ENCODE measurements around the gene SIVA1. TPM values are rescaled to one million over a fixed set of nuclear protein-coding genes. Genes with fewer than 3 reads are reported as not detected.

The SIVA1 gene
- total RNA-seq, 2 experiments from 2014 or later, result 137 to 147 TPM

- H3K27ac Mint-ChIP-seq, result peak overlapping the region; percentile 54
- no peak overlapping the region for H3K4me3 Mint-ChIP-seq
- no peaks in the 10 kb centered on the region for H3K4me1 Mint-ChIP-seq
- DNase-seq, result no peak
- peaks cover 5% of the 10 kb centered on the region for H3K36me3 Mint-ChIP-seq
- no peaks in the 10 kb centered on the region for H3K27me3 Mint-ChIP-seq
- no peaks in the 10 kb centered on the region for H3K9me3 Mint-ChIP-seq
Measured at GRCh38 chr14:104776961-104777807, 24.2 kb downstream of the SIVA1 start.

GRCh38 chr14:104777808-104778249 is 24.9 kb downstream of the SIVA1 start:
- H3K27ac Mint-ChIP-seq, result no peak overlapping the region
- H3K9me3 Mint-ChIP-seq, result no peaks in the 10 kb centered on the region
- DNase-seq, result no peak
- H3K4me3 Mint-ChIP-seq, result no peak overlapping the region
- H3K36me3 Mint-ChIP-seq, result peaks cover 5% of the 10 kb centered on the region
- H3K27me3 Mint-ChIP-seq, result no peaks in the 10 kb centered on the region
- no peaks in the 10 kb centered on the region for H3K4me1 Mint-ChIP-seq

DNA sequence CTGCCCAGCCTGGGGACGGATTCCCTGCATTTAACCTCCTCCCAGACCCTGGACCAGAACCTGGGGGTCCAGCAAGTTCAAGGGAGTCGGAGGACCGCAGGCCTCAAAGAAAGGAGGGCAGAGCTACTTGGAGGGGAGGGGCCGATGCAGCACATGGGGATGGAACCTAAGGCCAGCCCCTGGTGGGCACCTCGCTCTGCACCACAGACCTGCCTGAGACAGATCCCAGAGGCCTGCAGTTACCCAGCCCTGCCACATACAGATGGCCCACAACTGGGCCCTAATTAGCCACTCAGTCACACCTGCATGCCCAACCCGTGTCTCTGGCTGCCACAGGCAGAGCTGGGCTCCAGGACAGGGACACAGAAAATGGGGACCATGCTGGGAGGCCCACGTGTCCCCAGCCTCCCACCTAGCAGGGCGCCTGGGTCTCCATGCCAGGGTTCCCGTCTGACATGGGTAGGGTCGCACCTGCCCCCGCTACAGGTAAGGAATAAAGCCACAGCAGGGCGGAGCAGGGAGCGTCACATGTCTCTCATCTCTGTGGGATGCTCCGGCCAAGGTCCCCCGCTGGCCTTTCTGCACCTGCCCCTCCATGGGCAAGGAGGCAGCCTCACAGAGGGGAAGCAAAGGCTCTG is 25.9 kb downstream of the SIVA1 start:
- Mint-ChIP-seq H3K9me3 (no peaks in the 10 kb centered on the region), H3K27me3 (no peaks in the 10 kb centered on the region), H3K4me3 (no peak overlapping the region), H3K36me3 (peaks cover 5% of the 10 kb centered on the region), H3K27ac (no peak overlapping the region), H3K4me1 (no peaks in the 10 kb centered on the region)
- DNase-seq, result no peak

GRCh38 chr14:104779776-104780512 is 27.0 kb downstream of the SIVA1 start:
- no peaks in the 10 kb centered on the region for H3K9me3 Mint-ChIP-seq
- no peaks in the 10 kb centered on the region for H3K27me3 Mint-ChIP-seq
- DNase-seq, result no peak
- H3K27ac Mint-ChIP-seq, result no peak overlapping the region
- peaks cover 5% of the 10 kb centered on the region for H3K36me3 Mint-ChIP-seq
- no peaks in the 10 kb centered on the region for H3K4me1 Mint-ChIP-seq
- no peak overlapping the region for H3K4me3 Mint-ChIP-seq

DNA sequence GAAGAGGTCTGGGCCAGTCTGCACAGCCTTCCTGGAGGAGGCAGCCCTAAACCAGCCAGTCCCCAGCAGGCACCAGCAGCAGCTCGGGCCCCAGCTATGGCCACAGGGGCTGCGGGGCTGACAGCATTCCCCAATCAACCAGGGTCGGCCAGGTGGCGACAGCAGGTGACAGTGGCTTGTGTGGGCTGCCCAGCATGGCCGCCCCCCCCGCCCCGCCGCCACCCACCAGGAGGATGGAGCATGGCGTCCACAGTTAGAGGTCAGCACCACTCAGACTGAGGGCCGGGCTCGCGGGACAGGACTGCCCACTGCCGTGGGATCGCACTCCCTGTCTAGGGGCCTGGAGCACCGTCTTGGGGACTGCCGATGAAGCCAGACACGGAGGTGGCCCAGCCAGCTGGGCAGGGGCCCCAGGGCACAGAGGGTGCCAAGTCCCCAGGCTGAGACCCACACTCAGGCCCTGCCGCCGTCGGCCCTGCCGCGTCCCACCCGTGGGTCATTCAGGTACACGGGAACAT is 27.6 kb downstream of the SIVA1 start:
- Mint-ChIP-seq H3K9me3 (no peaks in the 10 kb centered on the region), H3K27ac (no peak overlapping the region), H3K36me3 (peaks cover 3% of the 10 kb centered on the region), H3K4me1 (no peaks in the 10 kb centered on the region), H3K27me3 (no peaks in the 10 kb centered on the region), H3K4me3 (no peak overlapping the region)
- no peak for DNase-seq

DNA sequence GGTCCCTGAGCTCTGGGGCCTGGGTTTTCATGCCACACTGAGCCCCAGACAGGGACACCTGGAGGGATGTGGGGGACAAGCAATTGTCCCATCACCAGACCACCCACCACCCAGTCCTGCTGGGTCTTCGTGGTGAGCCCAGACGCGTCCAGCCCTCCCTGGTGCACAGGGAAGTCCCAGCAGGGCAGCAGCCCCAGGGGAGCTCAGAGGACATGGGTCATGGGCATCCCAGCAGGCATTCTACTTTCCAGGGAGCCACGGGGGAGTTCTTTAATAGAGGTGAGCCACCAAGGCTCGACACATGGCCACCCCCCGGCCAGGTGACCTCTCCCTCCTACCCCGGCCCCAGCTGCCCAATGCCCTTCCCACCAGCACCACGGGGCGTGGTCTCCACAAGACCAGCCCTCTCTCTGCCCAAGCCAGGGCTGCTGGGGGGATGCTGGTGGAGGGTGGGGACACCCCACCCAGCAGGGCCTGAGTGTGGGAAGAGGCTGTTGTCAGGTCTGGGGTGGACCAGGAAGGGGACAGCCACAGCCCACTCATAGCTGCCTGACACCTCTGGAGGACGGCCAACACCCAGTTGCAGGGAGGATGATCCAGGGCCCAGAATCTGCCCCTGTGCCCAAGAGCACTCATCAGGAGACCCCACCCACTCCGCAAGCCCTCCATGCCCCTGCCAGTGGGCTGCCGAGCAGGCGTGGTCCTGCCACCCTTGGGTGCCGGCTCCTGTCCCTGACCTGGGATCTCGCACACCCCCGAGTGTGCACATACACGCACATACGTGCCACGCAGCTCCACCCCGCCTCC is 28.5 kb downstream of the SIVA1 start:
- Mint-ChIP-seq H3K4me1 (peaks cover 2% of the 10 kb centered on the region), H3K36me3 (peaks cover 3% of the 10 kb centered on the region), H3K4me3 (no peak overlapping the region), H3K27ac (no peak overlapping the region), H3K27me3 (no peaks in the 10 kb centered on the region), H3K9me3 (no peaks in the 10 kb centered on the region)
- DNase-seq, result no peak

DNA sequence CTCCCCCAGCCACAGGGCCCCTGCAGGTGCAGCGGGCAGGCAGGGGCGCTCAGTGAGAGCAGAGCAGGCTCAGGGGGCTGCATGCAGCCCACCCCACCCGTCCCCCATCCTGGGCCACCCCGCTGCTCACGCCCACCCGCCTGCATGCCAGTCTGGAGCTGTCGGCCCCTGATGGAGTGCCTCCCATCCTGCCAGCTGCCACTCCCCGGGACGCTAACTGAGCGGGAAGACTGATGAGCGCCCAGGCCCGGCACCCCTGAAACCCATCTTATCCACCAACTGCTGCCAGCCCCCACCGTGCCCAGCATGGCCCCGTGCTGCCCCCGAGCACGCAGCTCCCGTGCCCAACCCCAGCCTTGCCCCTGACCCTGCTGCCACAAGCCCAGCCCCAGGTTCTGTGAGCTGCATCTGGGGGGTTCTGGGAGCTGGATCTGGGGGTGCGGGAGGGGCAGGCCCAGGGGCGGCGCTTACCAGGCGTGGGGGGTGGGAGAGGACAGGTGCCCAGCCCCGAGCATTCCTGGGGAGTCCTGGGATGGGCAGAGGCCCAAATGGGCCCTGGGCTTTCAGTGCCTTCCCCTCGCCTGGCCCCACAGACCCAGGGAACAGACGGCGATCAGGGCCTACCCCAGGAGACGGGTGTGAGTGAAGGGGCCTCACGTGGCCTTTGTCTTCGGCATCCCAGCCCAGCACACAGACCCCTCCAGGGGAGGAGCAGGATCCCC is 29.3 kb downstream of the SIVA1 start:
- H3K4me1 Mint-ChIP-seq, result peaks cover 4% of the 10 kb centered on the region
- H3K27ac Mint-ChIP-seq, result no peak overlapping the region
- no peaks in the 10 kb centered on the region for H3K9me3 Mint-ChIP-seq
- H3K27me3 Mint-ChIP-seq, result no peaks in the 10 kb centered on the region
- no peak overlapping the region for H3K4me3 Mint-ChIP-seq
- no peaks in the 10 kb centered on the region for H3K36me3 Mint-ChIP-seq
- no peak for DNase-seq

DNA sequence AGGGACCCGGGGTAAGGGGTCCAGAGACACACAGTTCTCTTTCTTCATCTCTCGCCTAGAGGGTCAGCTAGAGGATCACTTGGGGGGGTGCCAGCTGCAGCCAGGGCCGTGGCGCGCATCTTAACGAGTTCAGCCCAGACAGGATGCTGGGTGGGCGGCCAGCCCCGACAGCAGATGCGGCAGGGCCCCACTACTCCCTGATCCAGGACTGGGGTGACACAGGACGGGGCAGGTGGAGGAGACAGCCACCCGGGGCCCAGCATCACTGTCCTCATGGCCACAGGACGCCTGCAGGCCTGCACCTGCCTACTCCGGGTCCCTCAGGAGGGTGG is 29.8 kb downstream of the SIVA1 start:
- no peaks in the 10 kb centered on the region for H3K9me3 Mint-ChIP-seq
- no peak overlapping the region for H3K4me3 Mint-ChIP-seq
- peaks cover 6% of the 10 kb centered on the region for H3K4me1 Mint-ChIP-seq
- DNase-seq, result no peak
- no peaks in the 10 kb centered on the region for H3K27me3 Mint-ChIP-seq
- no peak overlapping the region for H3K27ac Mint-ChIP-seq
- H3K36me3 Mint-ChIP-seq, result no peaks in the 10 kb centered on the region

- Mint-ChIP-seq H3K36me3 (no peaks in the 10 kb centered on the region), H3K9me3 (no peaks in the 10 kb centered on the region), H3K27me3 (no peaks in the 10 kb centered on the region), H3K4me1 (peaks cover 6% of the 10 kb centered on the region), H3K27ac (no peak overlapping the region), H3K4me3 (no peak overlapping the region)
- DNase-seq, result no peak
Measured at GRCh38 chr14:104783484-104784217, 30.7 kb downstream of the SIVA1 start.

- H3K27me3 Mint-ChIP-seq, result no peaks in the 10 kb centered on the region
- H3K36me3 Mint-ChIP-seq, result no peaks in the 10 kb centered on the region
- no peaks in the 10 kb centered on the region for H3K9me3 Mint-ChIP-seq
- no peak overlapping the region for H3K4me3 Mint-ChIP-seq
- no peak overlapping the region for H3K27ac Mint-ChIP-seq
- H3K4me1 Mint-ChIP-seq, result peaks cover 6% of the 10 kb centered on the region
- no peak for DNase-seq
Measured at GRCh38 chr14:104784218-104784568, 31.2 kb downstream of the SIVA1 start.

GRCh38 chr14:104784846-104785707 is 32.1 kb downstream of the SIVA1 start:
- Mint-ChIP-seq H3K9me3 (no peaks in the 10 kb centered on the region), H3K4me1 (peaks cover 11% of the 10 kb centered on the region), H3K36me3 (no peaks in the 10 kb centered on the region), H3K4me3 (no peak overlapping the region), H3K27ac (no peak overlapping the region), H3K27me3 (no peaks in the 10 kb centered on the region)
- no peak for DNase-seq

- no peak for DNase-seq
- Mint-ChIP-seq H3K27ac (no peak overlapping the region), H3K4me1 (peaks cover 11% of the 10 kb centered on the region)
Measured at GRCh38 chr14:104785708-104786080, 32.7 kb downstream of the SIVA1 start.

DNA sequence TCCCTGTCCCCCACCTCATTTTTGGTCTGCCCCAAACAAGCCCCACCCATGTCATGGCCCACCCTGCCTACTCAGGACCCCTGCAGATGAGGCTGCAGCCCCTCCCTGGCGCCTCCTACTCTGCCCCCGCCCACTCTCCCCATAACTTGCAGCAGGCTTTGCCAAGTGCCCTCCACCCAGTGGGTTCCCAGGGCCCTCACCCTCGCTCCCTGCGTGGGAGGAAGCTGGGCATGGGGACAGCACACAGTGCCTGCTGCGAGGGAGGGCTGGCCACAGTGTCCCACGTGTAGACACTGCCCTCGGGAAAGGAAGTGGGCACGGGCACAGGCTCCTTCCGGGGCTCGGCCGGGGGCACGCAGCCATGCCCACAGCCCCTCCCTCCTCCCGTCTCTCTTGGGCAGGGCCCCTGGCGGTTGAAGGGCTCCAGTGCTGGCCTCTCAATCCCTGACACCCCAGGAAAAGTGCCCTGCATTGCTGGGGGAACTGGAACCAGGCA is 33.2 kb downstream of the SIVA1 start:
- no peak for DNase-seq
- Mint-ChIP-seq H3K27me3 (no peaks in the 10 kb centered on the region), H3K27ac (no peak overlapping the region), H3K9me3 (no peaks in the 10 kb centered on the region), H3K36me3 (no peaks in the 10 kb centered on the region), H3K4me3 (no peak overlapping the region), H3K4me1 (peaks cover 11% of the 10 kb centered on the region)

More at GRCh38 chr14:104785708-104786080, 32.7 kb downstream of the SIVA1 start:
- no peaks in the 10 kb centered on the region for H3K36me3 Mint-ChIP-seq
- no peak overlapping the region for H3K4me3 Mint-ChIP-seq
- H3K27me3 Mint-ChIP-seq, result no peaks in the 10 kb centered on the region
- H3K9me3 Mint-ChIP-seq, result no peaks in the 10 kb centered on the region

Data from activated naive CD8-positive, alpha-beta T cell treated with anti-CD3 and anti-CD28 coated beads for 36 hours (primary cell).